ENCODE measurements around the gene DMRT3. TPM values are rescaled to one million over a fixed set of nuclear protein-coding genes. Genes with fewer than 3 reads are reported as not detected.

Gene DMRT3
- total RNA-seq, 4 donors from 2014 or later = 2.5 to 26.1 (median 7.3) TPM

DNA sequence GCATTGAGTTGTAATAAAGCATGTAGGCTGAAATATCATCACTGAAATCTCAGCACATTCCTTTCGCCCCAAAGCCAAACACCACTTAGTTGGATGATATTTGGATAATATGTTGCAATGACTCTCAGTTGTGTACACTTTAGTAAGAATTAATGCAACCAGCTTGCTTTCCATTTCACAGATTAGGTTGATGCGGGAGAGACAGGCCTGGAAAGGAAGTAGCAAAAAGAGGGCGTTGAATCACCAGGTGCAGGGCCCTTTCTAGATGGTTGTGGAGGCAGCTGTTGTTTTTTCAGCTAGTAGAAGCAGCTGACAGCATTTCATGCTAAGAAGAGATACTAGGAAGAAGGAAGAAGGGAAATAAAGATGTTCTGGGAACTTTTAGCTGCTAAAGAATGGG lies 30.9 kb downstream of the DMRT3 start:
- Histone ChIP-seq H3K9me3 (no peaks in the 10 kb centered on the region), H3K4me3 (replicated peaks in 1 of 3) (no peak overlapping the region), H3K27ac (no peak overlapping the region), H3K4me1 (peaks cover 3 to 22% of the 10 kb centered on the region in 2 donors), H3K36me3 (no peaks in the 10 kb centered on the region), H3K27me3 (no peaks in the 10 kb centered on the region)
- no peak for DNase-seq
- 86 to 90% methylated on average over 3 of the region's 3 CpGs for WGBS, 2 donors
- TF ChIP-seq POLR2A (IDR thresholded peaks at IDR 0.05) = no peak
- TF ChIP-seq, protein P1, sequence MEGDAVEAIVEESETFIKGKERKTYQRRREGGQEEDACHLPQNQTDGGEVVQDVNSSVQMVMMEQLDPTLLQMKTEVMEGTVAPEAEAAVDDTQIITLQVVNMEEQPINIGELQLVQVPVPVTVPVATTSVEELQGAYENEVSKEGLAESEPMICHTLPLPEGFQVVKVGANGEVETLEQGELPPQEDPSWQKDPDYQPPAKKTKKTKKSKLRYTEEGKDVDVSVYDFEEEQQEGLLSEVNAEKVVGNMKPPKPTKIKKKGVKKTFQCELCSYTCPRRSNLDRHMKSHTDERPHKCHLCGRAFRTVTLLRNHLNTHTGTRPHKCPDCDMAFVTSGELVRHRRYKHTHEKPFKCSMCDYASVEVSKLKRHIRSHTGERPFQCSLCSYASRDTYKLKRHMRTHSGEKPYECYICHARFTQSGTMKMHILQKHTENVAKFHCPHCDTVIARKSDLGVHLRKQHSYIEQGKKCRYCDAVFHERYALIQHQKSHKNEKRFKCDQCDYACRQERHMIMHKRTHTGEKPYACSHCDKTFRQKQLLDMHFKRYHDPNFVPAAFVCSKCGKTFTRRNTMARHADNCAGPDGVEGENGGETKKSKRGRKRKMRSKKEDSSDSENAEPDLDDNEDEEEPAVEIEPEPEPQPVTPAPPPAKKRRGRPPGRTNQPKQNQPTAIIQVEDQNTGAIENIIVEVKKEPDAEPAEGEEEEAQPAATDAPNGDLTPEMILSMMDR (IDR thresholded peaks at IDR 0.05) = no peak
- intact Hi-C loops (cut with DNase I) = loop anchor here (10.0 kb wide), 1 partner anchor 623 kb away; no protein-coding TSS in a partner anchor

DNA sequence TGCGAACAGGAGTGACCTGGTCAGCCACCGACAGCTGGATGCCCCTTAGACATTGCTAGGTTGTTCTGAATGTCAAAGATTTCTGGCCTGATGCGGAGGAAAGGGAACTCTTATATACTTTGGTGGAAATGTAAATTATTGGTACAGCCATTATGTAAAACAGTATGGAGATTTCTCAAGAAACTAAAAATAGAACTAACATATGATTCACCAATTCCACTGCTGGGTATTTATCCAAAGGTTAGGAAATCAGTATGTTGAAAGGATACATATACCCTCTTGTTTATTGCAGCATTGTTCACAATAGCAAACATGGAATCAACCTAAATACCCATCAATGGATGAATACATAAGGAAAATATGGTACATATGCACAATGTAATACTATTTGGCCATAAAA lies 31.8 kb downstream of the DMRT3 start:
- Histone ChIP-seq H3K27me3 (no peaks in the 10 kb centered on the region), H3K9me3 (no peaks in the 10 kb centered on the region), H3K27ac (no peak overlapping the region), H3K36me3 (no peaks in the 10 kb centered on the region), H3K4me1 (peaks cover 0 to 13% of the 10 kb centered on the region in 2 donors), H3K4me3 (replicated peaks in 1 of 3) (no peak overlapping the region)
- intact Hi-C loops (cut with DNase I) = loop anchor here (10.0 kb wide), 1 partner anchor 623 kb away; no protein-coding TSS in a partner anchor
- DNase-seq = no peak
- 94 to 99% methylated on average over 3 of the region's 3 CpGs for WGBS, 2 donors
- TF ChIP-seq, protein P1 (IDR thresholded peaks at IDR 0.05) = no peak

DNA sequence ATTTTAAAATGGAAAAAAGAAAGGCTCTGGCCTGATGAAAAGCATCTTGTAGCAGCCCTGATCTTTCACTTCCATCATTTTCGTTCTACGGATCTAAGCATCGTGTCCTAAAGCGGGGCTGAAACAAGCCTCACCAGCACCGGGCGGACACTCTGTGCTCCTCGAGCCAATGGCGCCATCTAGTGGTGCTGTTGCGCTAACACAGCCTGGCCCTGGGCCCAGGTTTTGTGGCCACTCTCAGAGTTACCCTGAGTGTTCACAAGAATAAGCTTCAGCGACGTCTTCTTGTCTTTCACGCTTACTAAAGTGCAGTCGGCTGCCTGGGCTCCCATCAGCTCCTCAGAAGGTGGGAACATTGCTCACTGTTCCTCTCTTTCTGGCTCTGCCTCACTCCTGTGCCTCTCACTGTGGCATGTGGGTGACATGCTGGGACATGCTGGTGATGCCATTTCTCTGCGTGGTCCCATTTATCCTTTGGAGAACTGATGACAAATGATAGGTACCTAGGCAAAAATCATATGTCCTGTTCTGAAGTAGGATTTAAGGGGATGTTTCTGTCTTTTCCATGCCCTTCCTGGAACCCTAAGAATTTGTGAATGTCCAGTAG lies 32.7 kb downstream of the DMRT3 start:
- TF ChIP-seq, protein P1 (IDR thresholded peaks at IDR 0.05) = peak; percentile 91 to 98 (median 98)
- no peak for TF ChIP-seq POLR2A (IDR thresholded peaks at IDR 0.05)
- no peaks in the 10 kb centered on the region for H3K27me3 ChIP-seq
- peak; percentile 79 to 87 for DNase-seq
- intact Hi-C loops (cut with DNase I) = loop anchor here (10.0 kb wide), 1 partner anchor 624 kb away; no protein-coding TSS in a partner anchor
- H3K36me3 ChIP-seq = no peaks in the 10 kb centered on the region
- no peaks in the 10 kb centered on the region for H3K9me3 ChIP-seq
- no peak overlapping the region for H3K27ac ChIP-seq
- 8 to 9% methylated on average over 14 of the region's 14 CpGs for WGBS, 2 donors
- H3K4me3 ChIP-seq (replicated peaks in 1 of 3) = no peak overlapping the region
- peaks cover 0 to 4% of the 10 kb centered on the region in 2 donors for H3K4me1 ChIP-seq

DNA sequence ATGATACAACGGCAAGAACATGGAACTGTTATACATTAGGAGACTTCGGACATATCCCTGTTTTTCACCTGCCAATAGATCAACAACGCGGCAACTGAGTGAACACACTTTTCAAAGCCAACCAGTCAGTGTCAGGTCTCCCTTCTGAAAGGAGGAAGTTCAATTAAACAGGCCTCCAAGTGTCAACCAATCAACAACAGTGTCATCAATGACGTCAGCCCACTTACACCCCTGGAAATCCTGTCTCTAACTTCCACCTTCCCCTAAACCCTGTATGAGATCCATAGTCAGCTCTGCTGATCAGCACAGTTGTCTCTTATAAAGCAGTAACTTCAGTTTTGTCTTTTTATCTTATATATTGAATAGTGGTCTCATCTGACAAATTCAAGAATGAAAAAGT lies 36.6 kb downstream of the DMRT3 start:
- H3K4me3 ChIP-seq (replicated peaks in 1 of 3) = no peak overlapping the region
- intact Hi-C loops (cut with DNase I) = no loop called here
- H3K4me1 ChIP-seq = no peaks in the 10 kb centered on the region
- no peak for TF ChIP-seq POLR2A (IDR thresholded peaks at IDR 0.05)
- H3K36me3 ChIP-seq = no peaks in the 10 kb centered on the region
- 77 to 81% methylated on average over 5 of the region's 5 CpGs for whole genome bisulfite sequencing, 2 donors
- no peaks in the 10 kb centered on the region for H3K27me3 ChIP-seq
- no peak for DNase-seq
- H3K27ac ChIP-seq = no peak overlapping the region
- H3K9me3 ChIP-seq = no peaks in the 10 kb centered on the region

DNA sequence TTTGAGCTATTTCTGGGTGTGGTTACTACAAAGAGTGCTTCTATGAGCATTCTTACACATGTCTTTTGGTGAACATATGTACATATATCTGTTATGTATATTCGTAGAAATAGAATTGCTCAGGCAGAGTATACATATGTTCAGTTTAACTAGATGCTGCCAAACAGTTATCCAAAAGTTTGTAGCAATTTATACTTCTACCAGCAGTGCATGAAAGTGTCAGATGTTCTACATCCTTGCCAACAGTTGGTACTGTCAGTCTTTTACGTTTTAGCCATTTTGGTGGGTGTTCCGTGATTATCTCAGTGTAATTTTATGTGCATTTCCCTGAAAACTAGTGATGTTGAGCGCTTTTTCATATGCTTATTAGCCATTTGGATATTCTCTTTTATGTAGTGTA lies 37.8 kb downstream of the DMRT3 start:
- Histone ChIP-seq H3K4me3 (replicated peaks in 1 of 3) (no peak overlapping the region), H3K9me3 (no peaks in the 10 kb centered on the region), H3K36me3 (no peaks in the 10 kb centered on the region), H3K4me1 (no peaks in the 10 kb centered on the region), H3K27ac (no peak overlapping the region), H3K27me3 (no peaks in the 10 kb centered on the region)
- TF ChIP-seq, protein P1 (IDR thresholded peaks at IDR 0.05) = no peak
- no peak for TF ChIP-seq POLR2A (IDR thresholded peaks at IDR 0.05)
- intact Hi-C loops (cut with DNase I) = no loop called here
- DNase-seq = no peak
- 84 to 92% methylated on average over 4 of the region's 4 CpGs for WGBS, 2 donors

Data from thyroid gland (tissue), 4 donors.